Body of pancreas (tissue), 4 donors: ENCODE measurements around the gene RAPH1.

ENCODE experiments used
- CTCF ChIP-seq, 7 experiments: fragments of 450-650 bp in 4 of 7; fragments of 200-600 bp in 3 of 7; sonication (generic) in 3 of 7; IDR thresholded peaks; one replicate each; pipeline ENCODE4 v1.5.1; 2016 to 2019; ENCODE audit warnings: antibody characterized with exemption in 7 of 7
- POLR2A ChIP-seq, 3 donors: fragments of 450-650 bp; IDR thresholded peaks; one replicate each; pipeline ENCODE4 v1.6.1; 2016; ENCODE audit warnings: antibody characterized with exemption in 3 of 3, mild to moderate bottlenecking in 2 of 3

- TF ChIP-seq CTCF (IDR thresholded peaks at IDR 0.05) (no peak), POLR2A (IDR thresholded peaks at IDR 0.05) (no peak)
Measured at GRCh38 chr2:203376173-203376572, 158.9 kb downstream of the RAPH1 start.
